ENCODE data around the gene RIPOR2.

DNA sequence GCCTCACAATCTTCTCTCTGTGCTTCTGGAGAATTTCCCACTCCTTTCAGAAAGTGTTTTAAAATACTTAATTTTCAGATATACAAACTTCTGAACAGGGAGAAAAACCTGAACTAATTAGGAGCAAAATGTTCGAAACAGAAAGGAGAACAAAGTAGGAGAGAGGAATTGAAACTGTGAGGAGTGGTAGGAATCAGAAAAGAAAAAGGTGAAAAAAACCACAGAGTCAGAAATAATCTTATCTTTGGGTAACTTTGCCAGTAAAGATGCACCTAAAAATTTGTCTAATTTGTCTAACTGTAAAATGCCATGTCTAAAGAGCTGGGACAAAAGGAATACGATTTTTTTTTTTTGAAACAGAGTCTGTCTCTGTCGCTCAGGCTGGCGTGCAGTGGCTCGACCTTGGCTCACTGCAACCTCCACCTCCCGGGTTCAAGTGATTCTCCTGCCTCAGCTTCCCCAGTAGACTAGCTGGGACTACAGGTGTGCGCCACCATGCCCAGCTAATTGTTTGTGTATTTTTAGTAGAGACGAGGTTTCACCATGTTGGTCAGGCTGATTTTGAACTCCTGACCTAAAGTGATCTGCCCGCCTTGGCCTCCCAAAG is 4.7 kb upstream of the RIPOR2 start:
- TF ChIP-seq CTCF (IDR thresholded peaks at IDR 0.05), result no peak
- TF ChIP-seq POLR2A (IDR thresholded peaks at IDR 0.05), result no peak
- no peak for TF ChIP-seq EP300 (IDR thresholded peaks at IDR 0.05)

All from tibial nerve (tissue), 4 donors.